Transverse colon (tissue), 3 donors: ENCODE results near the gene FZD4.
"Not testable (repeated sequence)": the region's sequence is repeated elsewhere in the genome, so short reads cannot be mapped to it uniquely, and the experiment has no call there.

Source experiments
- CTCF ChIP-seq, 5 experiments: fragments of 200-600 bp in 3 of 5; fragments of 450-650 bp in 2 of 5; sonication (generic) in 3 of 5; IDR thresholded peaks; 1 replicate in 2 of 5; 2 replicates in 3 of 5; pipeline ENCODE4 v1.5.1; 2016 to 2017; ENCODE audit warnings: antibody characterized with exemption in 5 of 5, inconsistent platforms in 3 of 5, mild to moderate bottlenecking in 2 of 5, moderate library complexity in 1 of 5
- POLR2A ChIP-seq: fragments of 450-650 bp; IDR thresholded peaks from one replicate; pipeline ENCODE4 v1.6.1; 2016; ENCODE audit warnings: antibody characterized with exemption, mild to moderate bottlenecking, moderate library complexity

- not testable (repeated sequence) for TF ChIP-seq POLR2A; CTCF (IDR thresholded peaks at IDR 0.05)
Measured at GRCh38 chr11:86992340-86992739, 37.1 kb upstream of the FZD4 start.
